Measurements from ENCODE around the gene PCBP1. TPM values are rescaled to one million over a fixed set of nuclear protein-coding genes. Genes with fewer than 3 reads are reported as not detected.

PCBP1 gene
- total and polyA plus RNA-seq, 9 of the 15 experiments (the other 6 are each of a cell fraction or from before 2014, with no cell fraction given): 19.2 to 407 (median 78.1) TPM

DNA sequence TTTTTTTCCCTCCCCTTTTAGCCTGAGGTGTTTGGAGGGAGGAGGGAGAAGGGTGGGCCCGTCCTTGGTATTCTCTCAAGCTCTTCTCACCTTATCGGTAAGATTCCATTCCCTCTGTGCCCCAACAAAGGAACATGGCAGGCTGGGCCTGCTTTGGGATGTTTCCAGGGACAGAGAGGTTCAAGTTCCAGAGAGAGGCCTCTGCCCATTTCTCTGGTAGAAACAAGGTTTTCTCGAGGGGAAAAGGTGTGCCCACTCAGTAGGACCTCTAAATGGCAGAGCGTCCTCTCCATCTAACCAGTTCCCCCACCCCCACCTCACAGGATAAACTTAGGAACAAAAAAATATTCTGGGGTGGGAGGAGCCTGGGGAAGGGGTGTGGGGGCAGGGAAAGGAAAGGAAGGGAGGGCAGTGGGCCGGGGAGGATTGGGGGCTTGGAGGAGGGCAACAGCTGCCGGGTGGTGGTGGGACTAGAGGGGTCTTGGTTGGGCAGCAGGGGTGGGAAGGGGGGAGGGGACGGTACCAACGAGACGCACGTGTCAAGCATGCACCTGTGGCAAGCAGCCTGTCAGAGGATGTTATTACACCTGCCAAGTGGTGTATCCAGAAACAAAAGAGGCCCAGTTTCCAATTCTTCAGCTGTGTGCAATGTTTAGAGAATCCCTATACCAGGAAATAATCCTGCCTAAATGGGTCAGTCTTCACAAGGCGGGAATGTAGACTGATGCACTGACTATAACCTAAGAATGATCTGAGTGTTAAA lies 2.1 kb downstream of the PCBP1 start (continued):
- TF ChIP-seq TBP (optimal IDR thresholded peaks at IDR 0.05; ENCODE audit: low read depth, low read length) (peak; percentile 52), ASH1L (IDR thresholded peaks at IDR 0.05; ENCODE audit: borderline replicate concordance, low read depth, partially characterized antibody) (no peak), E2F6 (IDR thresholded peaks at IDR 0.05; ENCODE audit: borderline replicate concordance in 1 of 2, extremely low read depth in 1 of 2, insufficient read depth in 1 of 2, insufficient read length in 1 of 2, low read depth in 1 of 2, low read length in 1 of 2, poor library complexity in 1 of 2, severe bottlenecking in 1 of 2) (peak; percentile 52 to 76), SMARCA4 (IDR thresholded peaks at IDR 0.05) (no peak), NFIC (IDR thresholded peaks at IDR 0.05) (no peak), ARID1B (IDR thresholded peaks at IDR 0.05) (no peak), KAT7 (CRISPR knock-in tag; IDR thresholded peaks at IDR 0.05; ENCODE audit: borderline replicate concordance) (no peak), SP1 (CRISPR knock-in tag; IDR thresholded peaks at IDR 0.05) (peak; percentile 21; the same call in 1 of the 2 replicates), CHCHD3 (CRISPR knock-in tag; IDR thresholded peaks at IDR 0.05) (no peak), ZNF444 (CRISPR knock-in tag; IDR thresholded peaks at IDR 0.05) (peak; percentile 64; the same call in 1 of the 2 replicates)
- TF ChIP-seq, protein P1, sequence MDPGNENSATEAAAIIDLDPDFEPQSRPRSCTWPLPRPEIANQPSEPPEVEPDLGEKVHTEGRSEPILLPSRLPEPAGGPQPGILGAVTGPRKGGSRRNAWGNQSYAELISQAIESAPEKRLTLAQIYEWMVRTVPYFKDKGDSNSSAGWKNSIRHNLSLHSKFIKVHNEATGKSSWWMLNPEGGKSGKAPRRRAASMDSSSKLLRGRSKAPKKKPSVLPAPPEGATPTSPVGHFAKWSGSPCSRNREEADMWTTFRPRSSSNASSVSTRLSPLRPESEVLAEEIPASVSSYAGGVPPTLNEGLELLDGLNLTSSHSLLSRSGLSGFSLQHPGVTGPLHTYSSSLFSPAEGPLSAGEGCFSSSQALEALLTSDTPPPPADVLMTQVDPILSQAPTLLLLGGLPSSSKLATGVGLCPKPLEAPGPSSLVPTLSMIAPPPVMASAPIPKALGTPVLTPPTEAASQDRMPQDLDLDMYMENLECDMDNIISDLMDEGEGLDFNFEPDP (CRISPR knock-in tag; IDR thresholded peaks at IDR 0.05): 0 out of 2 replicates have a peak, but pooled peaks have one; percentile 11
- TF ChIP-seq, protein P2, sequence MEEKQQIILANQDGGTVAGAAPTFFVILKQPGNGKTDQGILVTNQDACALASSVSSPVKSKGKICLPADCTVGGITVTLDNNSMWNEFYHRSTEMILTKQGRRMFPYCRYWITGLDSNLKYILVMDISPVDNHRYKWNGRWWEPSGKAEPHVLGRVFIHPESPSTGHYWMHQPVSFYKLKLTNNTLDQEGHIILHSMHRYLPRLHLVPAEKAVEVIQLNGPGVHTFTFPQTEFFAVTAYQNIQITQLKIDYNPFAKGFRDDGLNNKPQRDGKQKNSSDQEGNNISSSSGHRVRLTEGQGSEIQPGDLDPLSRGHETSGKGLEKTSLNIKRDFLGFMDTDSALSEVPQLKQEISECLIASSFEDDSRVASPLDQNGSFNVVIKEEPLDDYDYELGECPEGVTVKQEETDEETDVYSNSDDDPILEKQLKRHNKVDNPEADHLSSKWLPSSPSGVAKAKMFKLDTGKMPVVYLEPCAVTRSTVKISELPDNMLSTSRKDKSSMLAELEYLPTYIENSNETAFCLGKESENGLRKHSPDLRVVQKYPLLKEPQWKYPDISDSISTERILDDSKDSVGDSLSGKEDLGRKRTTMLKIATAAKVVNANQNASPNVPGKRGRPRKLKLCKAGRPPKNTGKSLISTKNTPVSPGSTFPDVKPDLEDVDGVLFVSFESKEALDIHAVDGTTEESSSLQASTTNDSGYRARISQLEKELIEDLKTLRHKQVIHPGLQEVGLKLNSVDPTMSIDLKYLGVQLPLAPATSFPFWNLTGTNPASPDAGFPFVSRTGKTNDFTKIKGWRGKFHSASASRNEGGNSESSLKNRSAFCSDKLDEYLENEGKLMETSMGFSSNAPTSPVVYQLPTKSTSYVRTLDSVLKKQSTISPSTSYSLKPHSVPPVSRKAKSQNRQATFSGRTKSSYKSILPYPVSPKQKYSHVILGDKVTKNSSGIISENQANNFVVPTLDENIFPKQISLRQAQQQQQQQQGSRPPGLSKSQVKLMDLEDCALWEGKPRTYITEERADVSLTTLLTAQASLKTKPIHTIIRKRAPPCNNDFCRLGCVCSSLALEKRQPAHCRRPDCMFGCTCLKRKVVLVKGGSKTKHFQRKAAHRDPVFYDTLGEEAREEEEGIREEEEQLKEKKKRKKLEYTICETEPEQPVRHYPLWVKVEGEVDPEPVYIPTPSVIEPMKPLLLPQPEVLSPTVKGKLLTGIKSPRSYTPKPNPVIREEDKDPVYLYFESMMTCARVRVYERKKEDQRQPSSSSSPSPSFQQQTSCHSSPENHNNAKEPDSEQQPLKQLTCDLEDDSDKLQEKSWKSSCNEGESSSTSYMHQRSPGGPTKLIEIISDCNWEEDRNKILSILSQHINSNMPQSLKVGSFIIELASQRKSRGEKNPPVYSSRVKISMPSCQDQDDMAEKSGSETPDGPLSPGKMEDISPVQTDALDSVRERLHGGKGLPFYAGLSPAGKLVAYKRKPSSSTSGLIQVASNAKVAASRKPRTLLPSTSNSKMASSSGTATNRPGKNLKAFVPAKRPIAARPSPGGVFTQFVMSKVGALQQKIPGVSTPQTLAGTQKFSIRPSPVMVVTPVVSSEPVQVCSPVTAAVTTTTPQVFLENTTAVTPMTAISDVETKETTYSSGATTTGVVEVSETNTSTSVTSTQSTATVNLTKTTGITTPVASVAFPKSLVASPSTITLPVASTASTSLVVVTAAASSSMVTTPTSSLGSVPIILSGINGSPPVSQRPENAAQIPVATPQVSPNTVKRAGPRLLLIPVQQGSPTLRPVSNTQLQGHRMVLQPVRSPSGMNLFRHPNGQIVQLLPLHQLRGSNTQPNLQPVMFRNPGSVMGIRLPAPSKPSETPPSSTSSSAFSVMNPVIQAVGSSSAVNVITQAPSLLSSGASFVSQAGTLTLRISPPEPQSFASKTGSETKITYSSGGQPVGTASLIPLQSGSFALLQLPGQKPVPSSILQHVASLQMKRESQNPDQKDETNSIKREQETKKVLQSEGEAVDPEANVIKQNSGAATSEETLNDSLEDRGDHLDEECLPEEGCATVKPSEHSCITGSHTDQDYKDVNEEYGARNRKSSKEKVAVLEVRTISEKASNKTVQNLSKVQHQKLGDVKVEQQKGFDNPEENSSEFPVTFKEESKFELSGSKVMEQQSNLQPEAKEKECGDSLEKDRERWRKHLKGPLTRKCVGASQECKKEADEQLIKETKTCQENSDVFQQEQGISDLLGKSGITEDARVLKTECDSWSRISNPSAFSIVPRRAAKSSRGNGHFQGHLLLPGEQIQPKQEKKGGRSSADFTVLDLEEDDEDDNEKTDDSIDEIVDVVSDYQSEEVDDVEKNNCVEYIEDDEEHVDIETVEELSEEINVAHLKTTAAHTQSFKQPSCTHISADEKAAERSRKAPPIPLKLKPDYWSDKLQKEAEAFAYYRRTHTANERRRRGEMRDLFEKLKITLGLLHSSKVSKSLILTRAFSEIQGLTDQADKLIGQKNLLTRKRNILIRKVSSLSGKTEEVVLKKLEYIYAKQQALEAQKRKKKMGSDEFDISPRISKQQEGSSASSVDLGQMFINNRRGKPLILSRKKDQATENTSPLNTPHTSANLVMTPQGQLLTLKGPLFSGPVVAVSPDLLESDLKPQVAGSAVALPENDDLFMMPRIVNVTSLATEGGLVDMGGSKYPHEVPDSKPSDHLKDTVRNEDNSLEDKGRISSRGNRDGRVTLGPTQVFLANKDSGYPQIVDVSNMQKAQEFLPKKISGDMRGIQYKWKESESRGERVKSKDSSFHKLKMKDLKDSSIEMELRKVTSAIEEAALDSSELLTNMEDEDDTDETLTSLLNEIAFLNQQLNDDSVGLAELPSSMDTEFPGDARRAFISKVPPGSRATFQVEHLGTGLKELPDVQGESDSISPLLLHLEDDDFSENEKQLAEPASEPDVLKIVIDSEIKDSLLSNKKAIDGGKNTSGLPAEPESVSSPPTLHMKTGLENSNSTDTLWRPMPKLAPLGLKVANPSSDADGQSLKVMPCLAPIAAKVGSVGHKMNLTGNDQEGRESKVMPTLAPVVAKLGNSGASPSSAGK (IDR thresholded peaks at IDR 0.05): peak; percentile 92

Measured in K562 (cell line).